Ascending aorta (tissue), 2 donors: ENCODE data around the gene CERK. TPM values are rescaled to one million over a fixed set of nuclear protein-coding genes. Genes with fewer than 3 reads are reported as not detected.
"Not testable (repeated sequence)": the region's sequence is repeated elsewhere in the genome, so short reads cannot be mapped to it uniquely, and the experiment has no call there.

Source experiments
- DNase-seq, 2 donors: peaks; one replicate each; pipeline ENCODE4 v3.0.0-alpha.2; 2019; ENCODE audit warnings: low spot score in 2 of 2
- H3K27ac ChIP-seq, 2 donors: fragments of 200-600 bp; sonication (generic); one replicate each; pipeline ENCODE4 v1.5.1; 2016 to 2017; ENCODE audit warnings: mild to moderate bottlenecking in 1 of 2
- H3K27me3 ChIP-seq: fragments of 200-600 bp; sonication (generic); one replicate; pipeline ENCODE4 v1.5.1; 2017
- H3K36me3 ChIP-seq, 2 donors: fragments of 200-600 bp; sonication (generic); one replicate each; pipeline ENCODE4 v1.5.1; 2016
- H3K4me1 ChIP-seq, 2 donors: fragments of 200-600 bp; sonication (generic); one replicate each; pipeline ENCODE4 v1.5.1; 2016 to 2017; ENCODE audit warnings: mild to moderate bottlenecking in 1 of 2
- H3K4me3 ChIP-seq, 2 donors: fragments of 200-600 bp; sonication (generic); one replicate each; pipeline ENCODE4 v1.5.1; 2016 to 2017; ENCODE audit warnings: mild to moderate bottlenecking in 1 of 2
- H3K9me3 ChIP-seq, 2 donors: fragments of 200-600 bp; sonication (generic); one replicate each; pipeline ENCODE4 v1.5.1; 2016
- intact Hi-C: fragments of 100-400 bp; cut with DNase I; formaldehyde crosslinking; loops from one replicate; pipeline ENCODE4 v1.15.1; 2023
- total RNA-seq: library from RNA; depleted of rRNA; stranded (reverse); fragments of >200 nt; gene quantifications from one replicate; pipeline ENCODE4 v1.1.0, GENCODE V29; 2016
- TF ChIP-seq, protein P1 (sequence below), 3 experiments: fragments of 200-600 bp in 2 of 3; fragments of 450-650 bp in 1 of 3; sonication (generic) in 2 of 3; IDR thresholded peaks; one replicate each; pipeline ENCODE4 v1.5.1; 2016 to 2019; ENCODE audit warnings: antibody characterized with exemption in 3 of 3, mild to moderate bottlenecking in 1 of 3, moderate library complexity in 1 of 3

The CERK gene
- total RNA-seq, 1 donor from 2014 or later, result 27.5 TPM

DNA sequence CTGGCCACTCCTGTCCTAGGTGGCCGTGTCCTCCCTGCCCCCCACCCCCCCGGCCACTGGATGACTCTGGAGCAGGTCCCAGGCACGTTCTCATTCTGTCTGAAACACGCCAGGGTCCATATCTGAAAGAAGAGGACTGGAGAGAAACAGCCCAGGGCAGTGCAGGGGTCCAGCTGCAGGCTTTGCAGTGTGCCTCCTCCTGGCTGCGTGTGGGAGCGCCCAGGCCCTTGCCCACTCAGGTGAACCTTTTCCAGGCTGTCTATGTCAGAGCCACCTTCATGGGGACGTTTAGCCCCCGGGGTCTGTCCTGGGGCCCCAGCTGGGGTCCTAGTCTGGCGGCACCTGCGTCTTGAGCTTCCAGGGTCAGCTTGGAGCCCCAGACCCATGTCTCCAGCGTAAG lies 102.3 kb downstream of the CERK start:
- no peaks in the 10 kb centered on the region for H3K27me3 ChIP-seq
- no peak overlapping the region for H3K4me3 ChIP-seq
- TF ChIP-seq, protein P1, sequence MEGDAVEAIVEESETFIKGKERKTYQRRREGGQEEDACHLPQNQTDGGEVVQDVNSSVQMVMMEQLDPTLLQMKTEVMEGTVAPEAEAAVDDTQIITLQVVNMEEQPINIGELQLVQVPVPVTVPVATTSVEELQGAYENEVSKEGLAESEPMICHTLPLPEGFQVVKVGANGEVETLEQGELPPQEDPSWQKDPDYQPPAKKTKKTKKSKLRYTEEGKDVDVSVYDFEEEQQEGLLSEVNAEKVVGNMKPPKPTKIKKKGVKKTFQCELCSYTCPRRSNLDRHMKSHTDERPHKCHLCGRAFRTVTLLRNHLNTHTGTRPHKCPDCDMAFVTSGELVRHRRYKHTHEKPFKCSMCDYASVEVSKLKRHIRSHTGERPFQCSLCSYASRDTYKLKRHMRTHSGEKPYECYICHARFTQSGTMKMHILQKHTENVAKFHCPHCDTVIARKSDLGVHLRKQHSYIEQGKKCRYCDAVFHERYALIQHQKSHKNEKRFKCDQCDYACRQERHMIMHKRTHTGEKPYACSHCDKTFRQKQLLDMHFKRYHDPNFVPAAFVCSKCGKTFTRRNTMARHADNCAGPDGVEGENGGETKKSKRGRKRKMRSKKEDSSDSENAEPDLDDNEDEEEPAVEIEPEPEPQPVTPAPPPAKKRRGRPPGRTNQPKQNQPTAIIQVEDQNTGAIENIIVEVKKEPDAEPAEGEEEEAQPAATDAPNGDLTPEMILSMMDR (IDR thresholded peaks at IDR 0.05), result no peak
- intact Hi-C loops, result no loop called here
- no peaks in the 10 kb centered on the region for H3K4me1 ChIP-seq
- H3K27ac ChIP-seq, result no peak overlapping the region
- no peak for DNase-seq
- H3K9me3 ChIP-seq, result no peaks in the 10 kb centered on the region
- H3K36me3 ChIP-seq, result no peaks in the 10 kb centered on the region

DNA sequence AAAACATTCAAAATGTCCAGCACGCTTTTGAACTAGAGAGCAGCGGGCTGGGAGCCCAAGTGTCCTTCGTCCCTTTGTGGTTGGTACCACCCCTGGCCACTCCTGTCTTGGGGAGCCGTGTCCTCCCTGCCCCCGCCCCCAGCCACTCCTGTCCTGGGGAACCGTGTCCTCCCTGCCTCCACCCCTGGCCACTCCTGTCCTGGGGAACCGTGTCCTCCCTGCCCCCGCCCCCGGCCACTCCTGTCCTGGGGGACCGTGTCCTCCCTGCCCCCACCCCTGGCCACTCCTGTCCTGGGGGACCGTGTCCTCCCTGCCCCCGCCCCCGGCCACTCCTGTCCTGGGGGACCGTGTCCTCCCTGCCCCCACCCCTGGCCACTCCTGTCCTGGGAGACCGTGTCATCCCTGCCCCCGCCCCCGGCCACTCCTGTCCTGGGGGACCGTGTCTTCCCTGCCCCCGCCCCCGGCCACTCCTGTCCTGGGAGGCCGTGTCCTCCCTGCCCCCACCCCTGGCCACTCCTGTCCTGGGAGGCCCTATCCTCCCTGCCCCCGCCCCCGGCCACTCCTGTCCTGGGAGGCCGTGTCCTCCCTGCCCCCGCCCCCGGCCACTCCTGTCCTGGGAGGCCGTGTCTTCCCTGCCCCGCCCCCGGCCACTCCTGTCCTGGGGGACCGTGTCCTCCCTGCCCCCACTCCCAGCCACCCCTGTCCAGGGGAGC lies 102.9 kb downstream of the CERK start:
- H3K36me3 ChIP-seq, H3K27ac ChIP-seq, intact Hi-C loops, H3K4me1 ChIP-seq, DNase-seq, H3K4me3 ChIP-seq, H3K9me3 ChIP-seq, H3K27me3 ChIP-seq: not testable (repeated sequence)

Other genes with a start within 250 kb of the CERK start
- 10.5 TPM for gene CELSR1, start 200.6 kb downstream of the CERK start, total RNA-seq
- 20.2 TPM for gene GRAMD4, start 117.9 kb downstream of the CERK start, total RNA-seq
- 87.8 TPM for gene TBC1D22A, start 24.4 kb upstream of the CERK start, total RNA-seq